Upper lobe of left lung (tissue), 6 donors: ENCODE data around the gene KIF21B. TPM values are rescaled to one million over a fixed set of nuclear protein-coding genes. Genes with fewer than 3 reads are reported as not detected.

Source experiments
- ATAC-seq, 2 donors: fragments of 200-7000 bp; cut with Tn5 transposase; one replicate each; pipeline ENCODE4 v1.9.1; 2022; ENCODE audit warnings: mild to moderate bottlenecking in 2 of 2, moderate library complexity in 2 of 2; ENCODE audit not compliant: low FRiP score in 2 of 2
- DNase-seq, 2 donors: peaks; one replicate each; pipeline ENCODE4 v3.0.0-alpha.2; 2019 to 2020
- H3K27ac ChIP-seq, 4 donors: fragments of 200-600 bp; sonication (generic); one replicate each; pipeline ENCODE4 v1.5.1; 2016 to 2019
- H3K27me3 ChIP-seq, 4 donors: fragments of 200-600 bp; sonication (generic); one replicate each; pipeline ENCODE4 v1.5.1; 2017 to 2019
- H3K36me3 ChIP-seq, 4 donors: fragments of 200-600 bp; sonication (generic); one replicate each; pipeline ENCODE4 v1.5.1; 2016 to 2019
- H3K4me1 ChIP-seq, 4 donors: fragments of 200-600 bp; sonication (generic); one replicate each; pipeline ENCODE4 v1.5.1; 2018 to 2019
- H3K4me3 ChIP-seq, 4 donors: fragments of 200-600 bp; sonication (generic); one replicate each; pipeline ENCODE4 v1.5.1; 2017 to 2019; ENCODE audit warnings: mild to moderate bottlenecking in 2 of 4, moderate library complexity in 1 of 4
- H3K9me3 ChIP-seq, 4 donors: fragments of 200-600 bp; sonication (generic); one replicate each; pipeline ENCODE4 v1.5.1; 2018 to 2019
- CTCF ChIP-seq, 6 experiments: fragments of 450-650 bp in 4 of 6; fragments of 200-600 bp in 2 of 6; sonication (generic) in 2 of 6; IDR thresholded peaks; one replicate each; pipeline ENCODE4 v1.5.1; 2016 to 2019; ENCODE audit warnings: antibody characterized with exemption in 6 of 6
- EP300 ChIP-seq, 4 donors: sonication (generic); formaldehyde crosslinking; IDR thresholded peaks; one replicate each; pipeline ENCODE4 v1.5.1; 2017; ENCODE audit warnings: antibody characterized with exemption in 4 of 4, control low read depth in 2 of 4
- POLR2A ChIP-seq, 4 donors: fragments of 450-650 bp; IDR thresholded peaks; one replicate each; pipeline ENCODE4 v1.5.1; 2016 to 2017; ENCODE audit warnings: antibody characterized with exemption in 4 of 4, mild to moderate bottlenecking in 2 of 4
- POLR2AphosphoS5 ChIP-seq, 2 donors: sonication (generic); formaldehyde crosslinking; IDR thresholded peaks; one replicate each; pipeline ENCODE4 v1.5.1; 2017; ENCODE audit warnings: antibody characterized with exemption in 2 of 2
- WGBS, 2 donors: methylation state at CpG; one replicate each; pipeline ENCODE4 v1.1.5; 2017 to 2018; 5-methylcytosine and 5-hydroxymethylcytosine counted together
- small RNA-seq, 4 donors: library from RNA; depleted of rRNA; stranded (forward); fragments of <200 nt; gene quantifications; one replicate each; pipeline ENCODE3, GENCODE V24; 2016
- total RNA-seq, 6 donors: library from RNA; depleted of rRNA in 4 of 6; stranded (reverse); fragments of >200 nt in 4 of 6; gene quantifications; one replicate each; pipeline versions ENCODE4 v1.1.0 to v1.2.1, GENCODE V29; 2016 to 2021
- donor health status: DM: no; HTN: no; CAD: no; lungs with moderate emphysema.
- donor health status: DM: no; HTN: yes; CAD: no; lungs with severe emphysema.

KIF21B gene
- total RNA-seq, 6 donors from 2014 or later: 3.6 to 18.9 (median 6.1) TPM

GRCh38 chr1:200923601-200924000 is 99.9 kb downstream of the KIF21B start:
- H3K27ac ChIP-seq: no peak overlapping the region
- H3K4me1 ChIP-seq: no peaks in the 10 kb centered on the region
- H3K27me3 ChIP-seq: no peaks in the 10 kb centered on the region
- no peaks in the 10 kb centered on the region for H3K36me3 ChIP-seq
- no peak overlapping the region for H3K4me3 ChIP-seq
- no peak for ATAC-seq
- H3K9me3 ChIP-seq: no peaks in the 10 kb centered on the region
- no peak for TF ChIP-seq EP300 (IDR thresholded peaks at IDR 0.05)
- no peak for DNase-seq
- 86 to 91% methylated on average over 1 of the region's 1 CpG for WGBS, 2 donors

- no peak overlapping the region for H3K4me3 ChIP-seq
- H3K27ac ChIP-seq: no peak overlapping the region
- no peak for ATAC-seq
- no peak for DNase-seq
- no peaks in the 10 kb centered on the region for H3K36me3 ChIP-seq
- no peaks in the 10 kb centered on the region for H3K27me3 ChIP-seq
- 73% methylated on average over 2 of the region's 2 CpGs; no CpG with 5 or more reads in 1 of the 2 donors for WGBS, 2 donors
- no peaks in the 10 kb centered on the region for H3K9me3 ChIP-seq
- no peaks in the 10 kb centered on the region for H3K4me1 ChIP-seq
- TF ChIP-seq POLR2AphosphoS5 (IDR thresholded peaks at IDR 0.05): no peak
Measured at GRCh38 chr1:200922406-200922805, 101.1 kb downstream of the KIF21B start.

- Histone ChIP-seq H3K4me1 (no peaks in the 10 kb centered on the region), H3K27ac (no peak overlapping the region), H3K9me3 (no peaks in the 10 kb centered on the region), H3K4me3 (no peak overlapping the region), H3K27me3 (no peaks in the 10 kb centered on the region), H3K36me3 (no peaks in the 10 kb centered on the region)
- 81 to 83% methylated on average over 8 to 9 of the region's 9 CpGs for WGBS, 2 donors
- ATAC-seq: no peak
- TF ChIP-seq POLR2AphosphoS5 (IDR thresholded peaks at IDR 0.05) (no peak), CTCF (IDR thresholded peaks at IDR 0.05) (no peak), POLR2A (IDR thresholded peaks at IDR 0.05) (no peak), EP300 (IDR thresholded peaks at IDR 0.05) (no peak)
- no peak for DNase-seq
Measured at GRCh38 chr1:200921571-200922110, 101.9 kb downstream of the KIF21B start.

Small RNA genes lying within 50 kb of the gene (small RNA-seq; reads per million reads assigned to genes)
- gene RNU6-704P: 0 reads per million in 4 donors

Other genes with a start within 250 kb of the KIF21B start
- under 1 TPM in 3 of 6 donors, not detected in 3; 0.49 to 0.74 (median 0.54) TPM for gene GPR25, start 150.7 kb downstream of the KIF21B start, total RNA-seq
- 10 to 100 TPM in 5 of 6 donors, 1 to 10 TPM in 1; 8.9 to 21.0 (median 16.3) TPM for gene INAVA, start 128.8 kb downstream of the KIF21B start, total RNA-seq
- under 1 TPM in 3 of 6 donors, not detected in 3; 0.03 to 0.30 (median 0.10) TPM for gene CACNA1S, start 88.7 kb upstream of the KIF21B start, total RNA-seq
- not detected for gene ASCL5, start 103.5 kb upstream of the KIF21B start, total RNA-seq
- gene TMEM9, start 130.8 kb upstream of the KIF21B start, total RNA-seq: 10 to 100 TPM; 29.3 to 73.6 (median 59.2) TPM
- gene IGFN1, start 167.1 kb upstream of the KIF21B start, total RNA-seq: 1 to 10 TPM in 1 of 6 donors, under 1 TPM in 3, not detected in 2; 0.11 to 6.3 (median 0.79) TPM